Neural crest cell (in vitro differentiated cells): ENCODE data around the gene ROBO1. TPM values are rescaled to one million over a fixed set of nuclear protein-coding genes. Genes with fewer than 3 reads are reported as not detected.
"Not testable (repeated sequence)": the region's sequence is repeated elsewhere in the genome, so short reads cannot be mapped to it uniquely, and the experiment has no call there.

Experiments
- DNase-seq: peaks from one replicate; pipeline ENCODE4 v3.0.0; 2021; ENCODE audit warnings: low read depth, mixed read lengths, low spot score
- H3K27ac Mint-ChIP-seq: one replicate; pipeline ENCODE4 v1.8.0; 2021; ENCODE audit warnings: mild to moderate bottlenecking, mixed read lengths; ENCODE audit not compliant: unreplicated experiment
- H3K27me3 Mint-ChIP-seq: 2 replicates; pipeline ENCODE4 v1.8.0; 2021; ENCODE audit warnings: low read depth, mild to moderate bottlenecking, mixed read lengths
- H3K36me3 Mint-ChIP-seq: 2 replicates; pipeline ENCODE4 v1.8.0; 2021; ENCODE audit warnings: low read depth, mild to moderate bottlenecking, mixed read lengths
- H3K4me1 Mint-ChIP-seq: 2 replicates; pipeline ENCODE4 v1.8.0; 2021; ENCODE audit warnings: mixed read lengths
- H3K4me3 Mint-ChIP-seq: one replicate; pipeline ENCODE4 v1.8.0; 2021; ENCODE audit warnings: mild to moderate bottlenecking, mixed read lengths
- H3K9me3 Mint-ChIP-seq: 2 replicates; pipeline ENCODE4 v1.8.0; 2021; ENCODE audit warnings: mixed read lengths
- CTCF ChIP-seq: fragments of 200-600 bp; sonication (generic); conservative IDR thresholded peaks from 2 replicates; pipeline ENCODE4 v1.5.0; 2021; ENCODE audit warnings: antibody characterized with exemption, mild to moderate bottlenecking
- total RNA-seq: library from RNA; stranded (reverse); gene quantifications from 2 replicates; pipeline ENCODE4 v1.2.1, GENCODE V29; 2021

ROBO1 gene
- total RNA-seq, 1 donor from 2014 or later, result 88.7 TPM

- no peak for TF ChIP-seq CTCF
- H3K36me3 Mint-ChIP-seq, result no peaks in the 10 kb centered on the region
- H3K4me3 Mint-ChIP-seq, result no peak overlapping the region
- no peak overlapping the region for H3K27ac Mint-ChIP-seq
- no peak for DNase-seq
- no peaks in the 10 kb centered on the region for H3K27me3 Mint-ChIP-seq
- no peaks in the 10 kb centered on the region for H3K9me3 Mint-ChIP-seq
- peaks cover 24% of the 10 kb centered on the region for H3K4me1 Mint-ChIP-seq
These were observed 1013.6 kb downstream of the ROBO1 start for GRCh38 chr3:78754066-78754743.

- no peak for DNase-seq
- Mint-ChIP-seq H3K9me3 (peaks cover 2% of the 10 kb centered on the region), H3K27me3 (no peaks in the 10 kb centered on the region), H3K27ac (no peak overlapping the region), H3K4me1 (peaks cover 15% of the 10 kb centered on the region), H3K4me3 (no peak overlapping the region), H3K36me3 (peaks cover 2% of the 10 kb centered on the region)
- no peak for TF ChIP-seq CTCF
These were observed 1016.5 kb downstream of the ROBO1 start for GRCh38 chr3:78751266-78751665.

GRCh38 chr3:78750291-78750690 is 1017.5 kb downstream of the ROBO1 start:
- H3K4me3 Mint-ChIP-seq, H3K36me3 Mint-ChIP-seq, H3K9me3 Mint-ChIP-seq, DNase-seq, H3K27me3 Mint-ChIP-seq, H3K27ac Mint-ChIP-seq: not testable (repeated sequence)
- H3K4me1 Mint-ChIP-seq, result peaks cover 17% of the 10 kb centered on the region

- Mint-ChIP-seq H3K9me3 (peaks cover 7% of the 10 kb centered on the region), H3K27ac (no peak overlapping the region), H3K4me1 (peaks cover 7% of the 10 kb centered on the region), H3K4me3 (no peak overlapping the region), H3K27me3 (no peaks in the 10 kb centered on the region), H3K36me3 (peaks cover 9% of the 10 kb centered on the region)
- no peak for TF ChIP-seq CTCF
- DNase-seq, result no peak
These were observed 1018.7 kb downstream of the ROBO1 start for GRCh38 chr3:78749056-78749455.

- no peak overlapping the region for H3K4me3 Mint-ChIP-seq
- TF ChIP-seq CTCF, result no peak
- H3K36me3 Mint-ChIP-seq, result peaks cover 13% of the 10 kb centered on the region
- H3K27ac Mint-ChIP-seq, result no peak overlapping the region
- H3K27me3 Mint-ChIP-seq, result no peaks in the 10 kb centered on the region
- peaks cover 7% of the 10 kb centered on the region for H3K9me3 Mint-ChIP-seq
- no peak for DNase-seq
- H3K4me1 Mint-ChIP-seq, result peaks cover 4% of the 10 kb centered on the region
These were observed 1022.0 kb downstream of the ROBO1 start for GRCh38 chr3:78745847-78746246.

GRCh38 chr3:78742491-78742890 is 1025.3 kb downstream of the ROBO1 start:
- Mint-ChIP-seq H3K4me3 (no peak overlapping the region), H3K36me3 (peaks cover 17% of the 10 kb centered on the region), H3K27me3 (no peaks in the 10 kb centered on the region), H3K27ac (no peak overlapping the region), H3K4me1 (peaks cover 10% of the 10 kb centered on the region), H3K9me3 (peaks cover 4% of the 10 kb centered on the region)
- no peak for TF ChIP-seq CTCF
- no peak for DNase-seq
